HG03460 (cell line): ENCODE results near the gene APP.
"Not testable (repeated sequence)": the region's sequence is repeated elsewhere in the genome, so short reads cannot be mapped to it uniquely, and the experiment has no call there.

ENCODE experiments used
- ATAC-seq: cut with Tn5 transposase; IDR thresholded peaks from one replicate; pipeline ENCODE4 v1.9.1; 2021; ENCODE audit not compliant: unreplicated experiment

The APP gene

GRCh38 chr21:26165331-26165730 is 5.2 kb downstream of the APP start:
- no peak for ATAC-seq

GRCh38 chr21:26164311-26164710 is 6.3 kb downstream of the APP start:
- ATAC-seq, result no peak

GRCh38 chr21:26162081-26162480 is 8.5 kb downstream of the APP start:
- no peak for ATAC-seq

- ATAC-seq, result no peak
Observed at GRCh38 chr21:26159869-26160268, 10.7 kb downstream of the APP start.

- no peak for ATAC-seq
Observed at GRCh38 chr21:26157801-26158200, 12.8 kb downstream of the APP start.

DNA sequence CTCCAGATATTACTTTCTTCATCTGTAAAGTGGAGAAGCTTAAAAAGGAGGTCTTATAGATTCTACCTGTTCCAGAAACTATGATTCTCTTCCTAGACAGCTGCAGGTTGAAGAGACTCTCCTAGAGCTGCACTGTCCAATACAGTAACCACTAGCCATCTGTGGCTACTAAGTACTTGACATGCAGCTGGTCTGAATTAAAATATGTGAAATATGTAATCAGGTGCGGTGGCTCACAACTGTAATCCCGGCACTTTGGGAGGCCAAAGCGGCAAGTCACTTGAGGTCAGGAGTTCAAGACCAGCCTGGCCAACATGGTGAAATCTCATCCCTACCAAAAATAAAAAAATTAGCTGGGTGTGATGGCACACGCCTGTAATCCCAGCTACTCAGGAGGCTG is 15.8 kb downstream of the APP start:
- no peak for ATAC-seq

- no peak for ATAC-seq
Observed at GRCh38 chr21:26153758-26154157, 16.8 kb downstream of the APP start.

DNA sequence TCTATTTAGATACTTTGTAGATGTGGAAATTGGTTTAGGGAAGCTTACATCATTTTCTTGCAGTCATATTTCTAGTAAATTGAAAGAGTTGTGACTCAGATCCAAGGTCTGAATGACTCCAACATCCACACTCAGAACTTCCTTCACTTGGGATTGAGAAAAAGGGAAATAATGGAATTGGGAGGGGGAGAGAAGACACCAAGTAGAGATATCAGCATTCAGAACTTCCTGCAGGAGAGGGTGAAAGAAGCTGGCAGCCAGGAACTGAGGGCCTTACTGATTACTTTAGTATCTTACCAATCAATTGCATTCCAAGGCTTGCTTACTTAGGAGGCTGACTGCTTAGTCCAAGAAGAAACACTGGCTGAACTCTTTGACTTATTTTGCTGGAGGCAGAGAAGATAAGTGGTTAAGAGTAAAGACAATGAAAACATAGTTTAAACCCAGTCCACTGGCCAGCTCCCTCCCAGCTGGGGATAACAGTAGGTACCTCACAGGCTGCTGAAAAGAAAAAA is 21.7 kb downstream of the APP start:
- no peak for ATAC-seq

DNA sequence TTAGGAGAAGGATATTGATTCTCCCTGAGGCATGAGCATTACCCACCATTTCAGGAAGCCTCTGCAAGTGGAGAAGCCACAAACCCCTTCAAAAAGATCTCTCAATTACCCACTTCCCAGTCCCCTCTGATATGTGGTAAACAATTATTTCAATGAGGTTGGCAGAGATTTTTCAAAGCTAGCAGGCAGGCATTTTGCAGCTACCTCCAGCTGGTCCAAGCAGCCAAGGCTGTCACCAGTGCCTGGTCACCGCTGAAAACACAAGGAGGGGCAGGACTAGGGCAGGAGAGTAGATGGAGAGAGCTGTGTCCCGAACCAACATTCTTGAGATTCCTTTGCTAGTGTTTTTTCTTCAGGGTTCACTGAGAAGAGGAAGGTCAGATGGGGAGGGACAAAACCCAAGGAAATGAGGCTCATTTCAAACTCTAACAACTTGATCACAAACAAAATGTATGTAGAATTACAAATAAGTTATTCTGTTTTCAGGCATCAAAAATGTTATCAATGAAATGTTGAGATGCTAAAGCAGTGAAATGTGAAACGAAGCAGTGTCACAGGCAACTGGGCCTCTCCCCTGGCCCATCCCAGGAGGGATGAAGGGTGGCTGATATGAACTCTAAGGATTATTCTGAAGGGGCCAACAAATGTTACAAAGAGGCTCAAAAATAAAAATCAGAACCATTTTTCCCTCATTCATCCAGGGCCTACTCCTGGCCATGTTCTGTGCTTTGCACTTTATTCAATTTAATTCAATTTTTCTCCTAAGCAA is 22.3 kb downstream of the APP start:
- no peak for ATAC-seq

DNA sequence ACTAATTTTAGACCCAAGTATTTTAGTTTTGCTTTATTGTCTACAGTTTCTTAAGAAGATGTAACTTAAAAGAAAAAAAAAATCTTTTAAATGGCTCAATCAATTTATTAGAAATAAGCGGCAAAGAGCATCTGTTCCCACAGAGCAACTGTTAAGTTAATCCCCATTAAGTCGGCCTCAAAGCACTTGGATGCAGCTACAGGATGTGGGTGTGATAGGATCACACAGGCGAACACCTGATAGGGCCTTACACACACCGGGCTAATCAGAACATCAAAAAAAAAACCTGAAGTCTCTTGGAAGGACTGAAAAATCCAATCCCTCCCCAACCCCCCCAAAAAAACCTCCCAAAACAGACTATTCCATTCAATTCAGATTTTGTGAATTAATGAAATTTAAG is 23.0 kb downstream of the APP start:
- ATAC-seq, result no peak

GRCh38 chr21:26146681-26147080 is 23.9 kb downstream of the APP start:
- no peak for ATAC-seq

GRCh38 chr21:26144031-26144430 is 26.5 kb downstream of the APP start:
- no peak for ATAC-seq

DNA sequence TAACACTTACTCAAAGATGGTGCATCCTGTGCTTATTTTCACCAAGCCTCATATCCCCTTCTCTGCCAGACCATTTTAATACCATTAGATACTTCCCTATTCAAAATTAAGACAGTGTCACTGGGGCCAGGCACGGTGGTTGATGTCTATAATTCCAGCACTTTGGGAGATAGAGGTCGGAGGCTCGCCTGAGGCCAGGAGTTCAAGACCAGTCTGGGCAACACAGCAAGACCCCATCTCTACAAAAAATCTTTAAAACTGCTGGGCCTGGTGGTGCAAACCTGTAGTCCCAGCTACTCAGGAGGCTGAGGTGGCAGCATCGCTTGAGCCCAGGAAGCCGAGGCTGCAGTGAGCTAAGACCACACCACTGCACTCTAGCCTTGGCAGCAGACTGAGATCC is 28.2 kb downstream of the APP start:
- ATAC-seq, result no peak

DNA sequence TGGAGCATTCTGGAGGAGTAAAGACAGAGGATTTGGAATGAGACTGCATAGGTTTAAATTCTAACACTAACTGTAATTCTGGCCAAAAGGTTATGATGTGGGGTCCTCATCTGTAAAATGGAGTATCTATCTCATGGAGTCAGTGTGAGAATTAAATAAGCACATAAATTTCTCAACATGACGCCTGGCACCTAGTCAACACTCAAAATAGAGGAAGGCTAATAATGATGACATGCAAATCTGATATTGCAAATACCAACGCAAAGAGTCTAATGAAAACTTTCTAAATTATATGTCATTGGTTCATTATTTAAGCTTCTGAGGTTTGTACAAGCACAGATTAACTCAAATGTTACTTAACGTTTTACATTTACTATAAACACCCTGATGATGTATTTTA is 29.6 kb downstream of the APP start:
- ATAC-seq, result no peak

DNA sequence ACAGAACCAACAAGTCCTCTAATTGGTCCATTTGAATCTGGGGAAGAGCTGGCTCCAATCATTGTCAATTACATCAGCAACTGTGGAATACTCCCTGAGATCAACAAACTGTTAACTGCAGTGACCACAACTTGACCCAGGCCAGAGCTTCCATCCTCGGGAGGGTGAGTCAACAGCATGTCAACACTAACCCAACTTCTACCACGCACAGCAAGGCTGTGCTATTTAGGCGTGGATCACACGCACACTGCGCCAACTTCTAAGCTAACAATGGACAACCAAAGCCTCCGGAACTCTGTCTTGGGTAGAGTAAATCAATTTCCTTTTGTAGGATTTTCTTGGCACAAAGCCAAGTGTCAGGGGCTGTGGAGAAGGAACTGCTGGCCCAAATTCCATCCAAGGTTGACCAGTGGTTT is 30.4 kb downstream of the APP start:
- ATAC-seq, result no peak

DNA sequence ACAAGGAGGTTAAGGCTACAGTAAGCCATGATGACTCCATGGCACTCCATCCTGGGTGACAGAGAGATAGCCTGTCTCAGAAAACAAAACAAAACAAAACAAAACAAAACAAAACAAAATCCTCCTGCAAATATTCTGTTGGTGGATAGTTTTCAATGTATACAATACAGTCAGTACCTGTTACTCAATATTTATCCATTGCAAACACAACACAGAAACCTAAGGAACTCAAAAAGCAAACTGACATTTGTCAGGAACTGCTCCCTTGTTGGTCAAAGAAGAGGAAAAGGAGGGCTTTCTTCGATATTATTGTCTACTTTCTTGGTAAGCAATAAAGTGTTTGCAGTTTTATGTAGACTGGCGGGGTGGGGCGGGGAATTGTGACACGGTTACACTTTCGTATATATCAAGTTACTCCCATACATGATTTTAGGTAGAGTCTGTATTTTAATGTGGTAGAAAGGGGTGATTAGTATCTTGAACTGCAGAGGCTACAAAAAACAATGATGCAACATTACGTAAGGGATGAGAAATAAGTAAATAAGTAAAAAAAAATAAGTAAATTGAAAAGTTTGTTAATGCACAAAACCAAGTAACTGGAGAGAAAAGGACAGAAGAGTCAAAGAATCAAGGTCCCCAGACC is 31.8 kb downstream of the APP start:
- no peak for ATAC-seq

DNA sequence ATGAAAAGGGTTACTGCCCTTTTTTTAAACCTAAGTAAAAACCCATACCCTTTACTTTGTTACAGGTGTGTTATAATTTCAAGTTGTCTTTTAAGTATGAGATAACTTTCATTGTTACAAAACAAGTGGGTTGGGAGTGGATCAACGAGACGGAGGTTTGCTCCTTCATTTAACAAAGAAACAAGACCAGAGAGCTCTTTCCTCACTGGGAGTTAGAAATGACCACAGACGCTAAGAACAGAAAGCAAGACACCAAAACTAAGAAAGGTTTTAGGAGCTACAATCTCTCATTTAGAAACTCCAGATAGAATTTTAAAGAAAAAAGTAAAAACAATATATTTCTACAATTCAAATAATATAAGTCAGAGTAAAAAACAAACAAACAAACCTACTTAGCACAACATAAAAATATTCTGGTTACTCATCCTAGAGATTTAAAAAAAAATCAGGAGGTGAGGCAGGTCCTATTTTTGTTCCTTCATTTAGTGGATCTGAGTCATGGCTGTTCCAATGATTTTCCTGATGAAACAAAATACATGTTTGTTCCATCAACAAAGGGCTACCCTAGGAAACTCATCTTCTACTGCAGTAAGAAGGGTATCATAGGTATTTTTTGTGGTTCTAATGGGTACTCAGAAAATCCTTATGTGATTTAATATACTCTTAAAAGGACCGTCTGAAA is 33.0 kb downstream of the APP start:
- ATAC-seq, result no peak

- peak; percentile 96 for ATAC-seq
Observed at GRCh38 chr21:26136671-26137070, 33.9 kb downstream of the APP start.

- no peak for ATAC-seq
Observed at GRCh38 chr21:26135520-26135919, 35.0 kb downstream of the APP start.

GRCh38 chr21:26131554-26131953 is 39.0 kb downstream of the APP start:
- ATAC-seq, result no peak

GRCh38 chr21:26131053-26131452 is 39.5 kb downstream of the APP start:
- not testable (repeated sequence) for ATAC-seq
